Neural progenitor cell (in vitro differentiated cells): ENCODE results near the gene TMEM250. TPM values are rescaled to one million over a fixed set of nuclear protein-coding genes. Genes with fewer than 3 reads are reported as not detected.

ENCODE experiments used
- DNase-seq: peaks from one replicate; pipeline ENCODE4 v3.0.0-alpha.2; 2016; ENCODE audit warnings: low spot score
- H2AFZ ChIP-seq: fragments of 200-600 bp; sonication (generic); replicated peaks from 2 replicates; pipeline ENCODE4 v1.6.1; 2016; ENCODE audit warnings: antibody characterized with exemption
- H3F3A ChIP-seq: fragments of 200-600 bp; sonication (generic); 2 replicates; pipeline ENCODE4 v1.6.1; 2016; ENCODE audit warnings: antibody characterized with exemption, low read depth
- H3K27ac ChIP-seq: fragments of 200-600 bp; sonication (generic); 2 replicates; pipeline ENCODE4 v1.5.1; 2016; ENCODE audit warnings: mild to moderate bottlenecking
- H3K27me3 ChIP-seq: fragments of 200-600 bp; sonication (generic); 2 replicates; pipeline ENCODE4 v1.6.1; 2016; ENCODE audit warnings: mild to moderate bottlenecking, moderate library complexity
- H3K36me3 ChIP-seq: fragments of 200-600 bp; sonication (generic); 2 replicates; pipeline ENCODE4 v1.5.1; 2016
- H3K4me1 ChIP-seq: fragments of 200-600 bp; sonication (generic); 2 replicates; pipeline ENCODE4 v1.6.1; 2016; ENCODE audit warnings: mixed run types
- H3K4me2 ChIP-seq: fragments of 200-600 bp; sonication (generic); 2 replicates; pipeline ENCODE4 v1.6.1; 2016
- H3K4me3 ChIP-seq: fragments of 200-600 bp; sonication (generic); 2 replicates; pipeline ENCODE4 v1.5.1; 2016
- H3K79me2 ChIP-seq: fragments of 200-600 bp; sonication (generic); 2 replicates; pipeline ENCODE4 v1.6.1; 2016; ENCODE audit warnings: low read depth
- H3K9ac ChIP-seq: fragments of 200-600 bp; sonication (generic); 2 replicates; pipeline ENCODE4 v1.6.1; 2016
- H3K9me3 ChIP-seq: fragments of 200-600 bp; sonication (generic); 2 replicates; pipeline ENCODE4 v1.5.1; 2016; ENCODE audit warnings: low read depth
- H4K20me1 ChIP-seq: fragments of 200-600 bp; sonication (generic); 2 replicates; pipeline ENCODE4 v1.6.1; 2016; ENCODE audit warnings: low read depth
- H3K27ac Mint-ChIP-seq: 3 replicates; pipeline ENCODE4 v1.8.0; 2021; ENCODE audit warnings: mixed read lengths
- H3K27me3 Mint-ChIP-seq: 2 replicates; pipeline ENCODE4 v1.8.0; 2022; ENCODE audit warnings: low read depth, mild to moderate bottlenecking, inconsistent platforms, moderate library complexity, mixed read lengths; ENCODE audit not compliant: insufficient read depth
- H3K36me3 Mint-ChIP-seq: 3 replicates; pipeline ENCODE4 v1.8.0; 2021; ENCODE audit warnings: mixed read lengths
- H3K4me1 Mint-ChIP-seq: 3 replicates; pipeline ENCODE4 v1.8.0; 2021; ENCODE audit warnings: mixed read lengths
- H3K4me3 Mint-ChIP-seq: 3 replicates; pipeline ENCODE4 v1.8.0; 2021; ENCODE audit warnings: mild to moderate bottlenecking, moderate library complexity, mixed read lengths
- H3K9me3 Mint-ChIP-seq: 3 replicates; pipeline ENCODE4 v1.8.0; 2020; ENCODE audit warnings: mixed read lengths
- EZH2 ChIP-seq: fragments of 200-600 bp; sonication (generic); IDR thresholded peaks from 2 replicates; pipeline ENCODE4 v1.6.1; 2017; ENCODE audit warnings: antibody characterized with exemption, mild to moderate bottlenecking, moderate library complexity
- EZH2phosphoT487 ChIP-seq: fragments of 200-600 bp; sonication (generic); IDR thresholded peaks from 2 replicates; pipeline ENCODE4 v1.6.1; 2017; ENCODE audit warnings: antibody characterized with exemption
- total RNA-seq: library from RNA; depleted of rRNA; stranded (reverse); fragments of >200 nt; gene quantifications from 2 replicates; pipeline ENCODE4 v1.2.3, GENCODE V29; 2015; ENCODE audit warnings: low replicate concordance
- TF ChIP-seq, protein P1 (sequence below): fragments of 200-600 bp; sonication (generic); IDR thresholded peaks from 2 replicates; pipeline ENCODE4 v1.5.1; 2017; ENCODE audit warnings: antibody characterized with exemption, mild to moderate bottlenecking

The TMEM250 gene
- total RNA-seq, 1 donor from 2014 or later: 16.3 TPM

DNA sequence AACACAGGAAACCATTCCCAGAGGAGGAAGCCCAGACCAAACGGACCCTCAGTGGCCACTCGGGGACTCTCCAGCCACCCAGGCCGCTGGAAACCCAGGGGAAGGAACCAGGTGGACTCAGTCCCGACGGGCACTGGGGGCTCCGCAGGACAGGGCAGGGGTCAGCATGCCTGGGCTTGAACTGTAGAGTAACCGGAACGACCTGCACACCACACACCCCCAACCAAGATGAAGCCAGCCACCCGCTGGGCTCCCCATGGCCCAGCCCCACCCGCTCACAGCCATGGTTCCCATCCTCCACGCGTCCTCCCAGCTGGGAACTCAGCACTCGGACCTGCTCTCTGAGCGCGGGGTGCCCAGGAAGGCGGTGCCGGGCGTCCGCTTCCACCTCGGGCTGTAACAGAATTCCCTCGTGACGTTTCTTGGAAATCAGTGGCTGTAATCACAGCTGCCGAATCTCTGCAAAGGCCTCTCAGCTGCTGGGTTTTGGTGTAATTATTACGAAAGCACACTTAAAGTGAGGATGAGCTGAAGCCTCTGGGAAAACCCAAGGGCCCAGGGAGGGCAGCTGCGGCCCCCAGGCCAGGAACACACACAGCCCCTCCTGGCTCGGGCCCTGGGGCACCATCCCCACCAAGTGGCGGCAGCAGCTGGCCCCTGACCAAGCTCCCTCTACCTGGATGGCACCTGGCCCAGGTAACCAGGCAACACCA is 37.4 kb downstream of the TMEM250 start:
- Mint-ChIP-seq H3K9me3 (no peaks in the 10 kb centered on the region), H3K4me1 (peaks cover 7% of the 10 kb centered on the region), H3K27ac (no peak overlapping the region), H3K4me3 (no peak overlapping the region), H3K27me3 (peaks cover 8% of the 10 kb centered on the region), H3K36me3 (no peaks in the 10 kb centered on the region)
- TF ChIP-seq EZH2: no peak
- TF ChIP-seq, protein P1, sequence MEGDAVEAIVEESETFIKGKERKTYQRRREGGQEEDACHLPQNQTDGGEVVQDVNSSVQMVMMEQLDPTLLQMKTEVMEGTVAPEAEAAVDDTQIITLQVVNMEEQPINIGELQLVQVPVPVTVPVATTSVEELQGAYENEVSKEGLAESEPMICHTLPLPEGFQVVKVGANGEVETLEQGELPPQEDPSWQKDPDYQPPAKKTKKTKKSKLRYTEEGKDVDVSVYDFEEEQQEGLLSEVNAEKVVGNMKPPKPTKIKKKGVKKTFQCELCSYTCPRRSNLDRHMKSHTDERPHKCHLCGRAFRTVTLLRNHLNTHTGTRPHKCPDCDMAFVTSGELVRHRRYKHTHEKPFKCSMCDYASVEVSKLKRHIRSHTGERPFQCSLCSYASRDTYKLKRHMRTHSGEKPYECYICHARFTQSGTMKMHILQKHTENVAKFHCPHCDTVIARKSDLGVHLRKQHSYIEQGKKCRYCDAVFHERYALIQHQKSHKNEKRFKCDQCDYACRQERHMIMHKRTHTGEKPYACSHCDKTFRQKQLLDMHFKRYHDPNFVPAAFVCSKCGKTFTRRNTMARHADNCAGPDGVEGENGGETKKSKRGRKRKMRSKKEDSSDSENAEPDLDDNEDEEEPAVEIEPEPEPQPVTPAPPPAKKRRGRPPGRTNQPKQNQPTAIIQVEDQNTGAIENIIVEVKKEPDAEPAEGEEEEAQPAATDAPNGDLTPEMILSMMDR: no peak
- TF ChIP-seq EZH2phosphoT487: no peak
- Histone ChIP-seq H4K20me1 (no peaks in the 10 kb centered on the region), H2AFZ (no peak overlapping the region), H3K36me3 (no peaks in the 10 kb centered on the region), H3K9ac (no peak overlapping the region), H3K4me3 (no peak overlapping the region), H3K4me2 (no peak overlapping the region), H3K4me1 (peaks cover 3% of the 10 kb centered on the region), H3K9me3 (no peaks in the 10 kb centered on the region), H3K27ac (no peak overlapping the region), H3K79me2 (no peaks in the 10 kb centered on the region), H3K27me3 (no peaks in the 10 kb centered on the region), H3F3A (no peaks in the 10 kb centered on the region)
- DNase-seq: peak; percentile 1

- Histone ChIP-seq H3K9ac (no peak overlapping the region), H4K20me1 (no peaks in the 10 kb centered on the region), H3K4me3 (no peak overlapping the region), H3K4me2 (no peak overlapping the region), H3F3A (no peaks in the 10 kb centered on the region), H3K27ac (no peak overlapping the region), H3K27me3 (no peaks in the 10 kb centered on the region), H3K79me2 (no peaks in the 10 kb centered on the region), H3K4me1 (peaks cover 3% of the 10 kb centered on the region), H2AFZ (no peak overlapping the region), H3K36me3 (no peaks in the 10 kb centered on the region), H3K9me3 (no peaks in the 10 kb centered on the region)
- Mint-ChIP-seq H3K27me3 (peaks cover 11% of the 10 kb centered on the region), H3K27ac (no peak overlapping the region), H3K4me3 (no peak overlapping the region), H3K9me3 (no peaks in the 10 kb centered on the region), H3K36me3 (no peaks in the 10 kb centered on the region), H3K4me1 (peaks cover 7% of the 10 kb centered on the region)
- TF ChIP-seq EZH2phosphoT487 (no peak), EZH2 (no peak)
- TF ChIP-seq, protein P1: no peak
- peak; percentile 1 for DNase-seq
These were observed 38.0 kb downstream of the TMEM250 start for GRCh38 chr9:136080716-136081112.

DNA sequence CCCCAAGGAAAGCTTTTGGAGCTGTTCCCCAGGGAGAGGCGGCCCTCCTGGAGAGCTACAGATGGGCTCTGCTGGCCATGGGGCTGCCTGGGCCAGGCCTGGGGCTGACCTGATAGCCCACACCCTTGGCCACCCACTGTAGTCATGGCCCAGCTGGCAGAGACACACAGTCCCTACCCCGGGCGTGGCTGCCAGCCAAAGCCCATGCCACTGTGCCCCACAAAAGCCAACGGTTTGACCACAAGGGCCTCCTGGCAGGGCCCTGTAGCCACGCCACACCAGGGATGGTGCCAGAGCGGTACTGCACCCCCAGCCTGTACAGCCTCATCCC is 38.8 kb downstream of the TMEM250 start:
- H3K4me3 ChIP-seq: no peak overlapping the region
- no peak overlapping the region for H3K27ac Mint-ChIP-seq
- no peak overlapping the region for H3K27ac ChIP-seq
- DNase-seq: no peak
- H3K9me3 ChIP-seq: no peaks in the 10 kb centered on the region
- TF ChIP-seq EZH2 (no peak), EZH2phosphoT487 (no peak)
- TF ChIP-seq, protein P1: no peak
- H3K36me3 Mint-ChIP-seq: no peaks in the 10 kb centered on the region
- no peak overlapping the region for H3K4me2 ChIP-seq
- H3F3A ChIP-seq: no peaks in the 10 kb centered on the region
- no peak overlapping the region for H2AFZ ChIP-seq
- H3K9me3 Mint-ChIP-seq: no peaks in the 10 kb centered on the region
- H4K20me1 ChIP-seq: no peaks in the 10 kb centered on the region
- H3K4me3 Mint-ChIP-seq: no peak overlapping the region
- H3K27me3 Mint-ChIP-seq: peaks cover 14% of the 10 kb centered on the region
- peaks cover 7% of the 10 kb centered on the region for H3K4me1 Mint-ChIP-seq
- H3K9ac ChIP-seq: no peak overlapping the region
- H3K36me3 ChIP-seq: no peaks in the 10 kb centered on the region
- H3K79me2 ChIP-seq: no peaks in the 10 kb centered on the region
- H3K4me1 ChIP-seq: peaks cover 3% of the 10 kb centered on the region
- no peaks in the 10 kb centered on the region for H3K27me3 ChIP-seq
